GM12878 (cell line): Measurements from ENCODE around the gene EPB41L2. TPM values are rescaled to one million over a fixed set of nuclear protein-coding genes. Genes with fewer than 3 reads are reported as not detected.

Experiments
- ATAC-seq: fragments of 200-7000 bp; cut with Tn5 transposase; 3 replicates; pipeline ENCODE4 v1.9.1; 2020; ENCODE audit warnings: mild to moderate bottlenecking, moderate library complexity
- BruUV-seq: library from RNA; stranded (reverse); fragments of 400-500 nt; replicated peaks from 2 replicates; lab custom pipeline; 2021; lab: Mats Ljungman, UMichigan
- CTCF ChIA-PET: fragments of 300-600 bp; sonication (Branson Sonifier 250); formaldehyde crosslinking; extraction: SDS; loops from one replicate; lab custom pipeline; 2021; ENCODE audit warnings: inconsistent platforms; lab: Yijun Ruan, JAX
- POLR2A ChIA-PET: fragments of 350-600 bp; formaldehyde crosslinking; extraction: SDS; loops from one replicate; lab custom pipeline; 2021; ENCODE audit warnings: inconsistent platforms; lab: Charles Lee
- RAD21 ChIA-PET: fragments of 300-600 bp; sonication (Branson Sonifier 250); formaldehyde crosslinking; loops from one replicate; lab custom pipeline; 2023; ENCODE audit warnings: antibody characterized with exemption; ENCODE audit not compliant: unreplicated experiment; lab: Charles Lee
- SMC1A ChIA-PET: fragments of 300-600 bp; sonication (Branson Sonifier 250); formaldehyde crosslinking; loops from one replicate; lab custom pipeline; 2023; ENCODE audit not compliant: unreplicated experiment, uncharacterized antibody; lab: Charles Lee
- DNase-seq: peaks from one replicate; pipeline ENCODE4 v3.0.0-alpha.2; 2011; ENCODE audit warnings: low read depth, low spot score
- FAIRE-seq: peaks from 3 replicates; lab custom pipeline; 2011; peaks lifted over from hg19 to GRCh38; lab: Jason Lieb, UNC
- H2AFZ ChIP-seq: 2 replicates; pipeline ENCODE4 v1.6.0; 2011; ENCODE audit warnings: low read depth, low read length, control low read depth; ENCODE audit not compliant: control insufficient read depth
- H3K27ac ChIP-seq: 2 replicates; pipeline ENCODE4 v1.5.1; 2011; ENCODE audit warnings: control low read depth; ENCODE audit not compliant: control insufficient read depth, insufficient read depth
- H3K27me3 ChIP-seq, 2 experiments: replicated peaks in 1 of 2; 2 replicates each; pipeline versions ENCODE4 v1.6.0 to v1.6.1; 2011; ENCODE audit warnings: low read length in 1 of 2; ENCODE audit not compliant: control insufficient read depth in 2 of 2, insufficient read depth in 2 of 2
- H3K36me3 ChIP-seq, 2 experiments: 2 replicates each; pipeline ENCODE4 v1.5.1; 2011; ENCODE audit warnings: low read length in 1 of 2; ENCODE audit not compliant: control insufficient read depth in 2 of 2, insufficient read depth in 2 of 2
- H3K4me1 ChIP-seq: 2 replicates; pipeline ENCODE4 v1.6.1; 2011; ENCODE audit warnings: mild to moderate bottlenecking, low read length, moderate library complexity, mixed read lengths; ENCODE audit not compliant: control insufficient read depth, insufficient read depth
- H3K4me2 ChIP-seq: 2 replicates; pipeline ENCODE4 v1.6.0; 2011; ENCODE audit warnings: control low read depth; ENCODE audit not compliant: control insufficient read depth, insufficient read depth
- H3K4me3 ChIP-seq: fragments of 200-600 bp; sonication (generic); 2 replicates; pipeline ENCODE4 v1.5.1; 2016
- H3K79me2 ChIP-seq: 2 replicates; pipeline ENCODE4 v1.6.0; 2011; ENCODE audit warnings: low read length; ENCODE audit not compliant: control insufficient read depth, insufficient read depth
- H3K9ac ChIP-seq: 2 replicates; pipeline ENCODE4 v1.8.0; 2011; ENCODE audit warnings: low read length, control low read depth, mixed read lengths; ENCODE audit not compliant: control insufficient read depth, insufficient read depth
- H3K9me3 ChIP-seq: replicated peaks from 3 replicates; pipeline ENCODE4 v1.5.1; 2011; ENCODE audit warnings: mild to moderate bottlenecking, low read length; ENCODE audit not compliant: control insufficient read depth, insufficient read depth
- H4K20me1 ChIP-seq: 2 replicates; pipeline ENCODE4 v1.6.0; 2011; ENCODE audit not compliant: control insufficient read depth, insufficient read depth
- BCL3 ChIP-seq: IDR thresholded peaks from 2 replicates; pipeline ENCODE4 v1.6.1; 2011; ENCODE audit warnings: borderline replicate concordance, low read depth, mild to moderate bottlenecking, moderate library complexity, low read length; ENCODE audit not compliant: insufficient read depth, poor library complexity, severe bottlenecking
- CEBPZ ChIP-seq: fragments of 150-350 bp; IDR thresholded peaks from 2 replicates; pipeline ENCODE4 v1.6.1; 2016; ENCODE audit warnings: low read depth, low read length
- ETV6 ChIP-seq, 2 experiments: fragments of 450-650 bp in 1 of 2; IDR thresholded peaks in 1 of 2; conservative IDR thresholded peaks in 1 of 2; 2 replicates each; pipeline ENCODE4 v1.6.1; 2014; ENCODE audit warnings: antibody characterized with exemption in 1 of 2, borderline replicate concordance in 1 of 2, low read depth in 1 of 2, mild to moderate bottlenecking in 1 of 2, moderate library complexity in 1 of 2
- FOXK2 ChIP-seq: fragments of 450-650 bp; IDR thresholded peaks from 2 replicates; pipeline ENCODE4 v1.6.1; 2017; ENCODE audit warnings: mild to moderate bottlenecking, moderate library complexity
- GATAD2B ChIP-seq: fragments of 450-650 bp; conservative IDR thresholded peaks from 2 replicates; pipeline ENCODE4 v1.6.1; 2017; ENCODE audit warnings: low read depth, mild to moderate bottlenecking, moderate library complexity
- LARP7 ChIP-seq: fragments of 450-650 bp; IDR thresholded peaks from 2 replicates; pipeline ENCODE4 v1.6.1; 2017; ENCODE audit warnings: mild to moderate bottlenecking
- MTA2 ChIP-seq: fragments of 450-650 bp; IDR thresholded peaks from 2 replicates; pipeline ENCODE4 v1.6.1; 2016; ENCODE audit warnings: low read depth, mild to moderate bottlenecking, moderate library complexity
- MTA3 ChIP-seq: IDR thresholded peaks from 2 replicates; pipeline ENCODE4 v1.6.1; 2012; ENCODE audit warnings: low read length, inconsistent platforms, borderline replicate concordance
- MXI1 ChIP-seq: fragments of 150-350 bp; IDR thresholded peaks from 2 replicates; pipeline ENCODE4 v1.6.1; 2011; ENCODE audit warnings: low read depth, mild to moderate bottlenecking, inconsistent platforms, low read length, improper control_type of control experiment
- NR2F1 ChIP-seq: fragments of 450-650 bp; conservative IDR thresholded peaks from 2 replicates; pipeline ENCODE4 v1.6.1; 2017; ENCODE audit warnings: mild to moderate bottlenecking
- SMAD1 ChIP-seq: fragments of 450-650 bp; IDR thresholded peaks from 2 replicates; pipeline ENCODE4 v1.6.1; 2018; ENCODE audit warnings: mild to moderate bottlenecking, low read depth; ENCODE audit not compliant: partially characterized antibody
- STAT1 ChIP-seq: fragments of 450-650 bp; conservative IDR thresholded peaks from 2 replicates; pipeline ENCODE4 v1.6.1; 2014; ENCODE audit warnings: antibody characterized with exemption, mild to moderate bottlenecking
- ZNF384 ChIP-seq: IDR thresholded peaks from 2 replicates; pipeline ENCODE4 v1.6.1; 2012; ENCODE audit warnings: low read depth, mild to moderate bottlenecking, low read length, improper control_type of control experiment, borderline replicate concordance
- WGBS: methylation state at CpG from one replicate; pipeline ENCODE4 v1.1.6; 2016; ENCODE audit warnings: low lambda C conversion rate; ENCODE audit not compliant: insufficient replicate concordance, insufficient coverage; ENCODE audit errors: missing lambda C conversion rate; 5-methylcytosine and 5-hydroxymethylcytosine counted together
- in situ Hi-C: fragments of 300-500 bp; cut with MboI; formaldehyde crosslinking; loops from 9 replicates; pipeline ENCODE4 v1.14.3; 2018; ENCODE audit warnings: mixed read lengths
- intact Hi-C: fragments of 100-400 bp; cut with micrococcal nuclease; formaldehyde crosslinking; loops from one replicate; pipeline ENCODE4 v1.14.2; 2022; ENCODE audit not compliant: unreplicated experiment
- polyA plus RNA-seq, 11 experiments: library from polyadenylated mRNA; depleted of rRNA in 4 of 11; unstranded in 6 of 11; stranded (reverse) in 5 of 11; fragments of >200 nt; fragmentation: Nextera tagmentation in 4 of 11; fragmentation: Illumina TruSeq in 1 of 11; extraction: Ambion mirVana in 4 of 11; extraction: Trizol in 1 of 11; gene quantifications; 1 replicate in 1 of 11; 2 replicates in 10 of 11; pipeline versions ENCODE4 v1.2.1 to v1.2.3, GENCODE V29; 2011 to 2016; ENCODE audit warnings: inconsistent platforms in 2 of 11, missing spikeins in 2 of 11, low read depth in 1 of 11
- total RNA-seq, 4 experiments: library from RNA; depleted of rRNA in 3 of 4; stranded (reverse); fragments of >200 nt in 3 of 4; fragmentation: Illumina TruSeq in 1 of 4; extraction: Trizol in 1 of 4; gene quantifications; 2 replicates each; pipeline versions ENCODE4 v1.2.1 to v1.2.3, GENCODE V29; 2013 to 2021
- TF ChIP-seq, protein P1 (sequence below): fragments of 450-650 bp; IDR thresholded peaks from 2 replicates; pipeline ENCODE4 v1.6.1; 2017; ENCODE audit warnings: low read depth, mild to moderate bottlenecking, moderate library complexity
- TF ChIP-seq, protein P2 (sequence below): IDR thresholded peaks from 2 replicates; pipeline ENCODE4 v1.6.1; 2011; ENCODE audit warnings: borderline replicate concordance, low read depth, mild to moderate bottlenecking, moderate library complexity, mixed read lengths, low read length; ENCODE audit not compliant: insufficient read depth; ENCODE audit errors: extremely low read length

EPB41L2 gene
- total and polyA plus RNA-seq, 10 of the 15 experiments (the other 5 are each of a cell fraction or from before 2014, with no cell fraction given), result 7.4 to 41.6 (median 19.0) TPM

DNA sequence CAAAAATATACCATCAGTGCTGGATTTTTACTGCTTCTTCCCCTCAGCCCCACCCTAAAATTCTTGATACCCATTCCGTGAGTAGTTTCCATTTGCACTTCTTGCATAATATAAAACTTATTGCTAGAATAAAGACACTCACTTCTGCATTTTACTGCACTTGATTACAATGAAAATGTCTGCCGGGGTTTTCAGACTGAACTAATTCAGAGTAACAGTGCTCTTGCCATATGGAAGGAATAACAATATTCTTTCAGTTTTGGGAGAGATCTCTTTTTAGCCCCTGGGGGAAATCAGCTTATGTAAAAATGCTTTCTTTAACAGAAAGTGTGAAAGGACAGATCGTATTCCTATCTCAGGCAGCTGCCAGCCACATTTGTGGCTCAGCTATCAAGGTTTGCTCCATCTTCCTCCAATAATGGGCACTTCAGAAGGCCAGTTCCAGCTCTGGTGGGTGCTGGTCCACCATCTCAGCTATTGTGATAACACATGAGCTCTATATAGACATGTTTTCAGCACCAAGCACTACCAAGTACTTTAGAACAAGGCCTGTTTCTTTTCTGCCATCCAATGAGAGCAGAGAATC is 226.9 kb downstream of the EPB41L2 start:
- no peak overlapping the region for H3K27ac ChIP-seq
- ChIA-PET POLR2A (no interaction called here), RAD21 (no interaction called here), SMC1A (interaction anchor here (0.6 to 1.4 kb wide), 3 partner anchors 64 to 910 kb away, joined by 3 to 5 read pairs (median 3); no protein-coding TSS in a partner anchor), CTCF (interaction anchor here (1.3 kb wide), 1 partner anchor 49 kb away, joined by 4 read pairs; no protein-coding TSS in a partner anchor)
- intact Hi-C loops (no loop called here), in situ Hi-C loops (no loop called here)
- 96% methylated on average over 3 of the region's 3 CpGs for WGBS
- H3K4me1 ChIP-seq, result no peaks in the 10 kb centered on the region
- FAIRE-seq (no peak), DNase-seq (no peak), ATAC-seq (no peak)
- no peak overlapping the region for H3K4me3 ChIP-seq
- no peaks in the 10 kb centered on the region for H3K27me3 ChIP-seq
- no TSS peak for BruUV-seq
- H3K4me2 ChIP-seq, result no peak overlapping the region
- H4K20me1 ChIP-seq, result no peaks in the 10 kb centered on the region
- H2AFZ ChIP-seq, result no peak overlapping the region
- TF ChIP-seq GATAD2B, result no peak
- TF ChIP-seq STAT1, result no peak
- no peak for TF ChIP-seq SMAD1
- no peak for TF ChIP-seq LARP7
- TF ChIP-seq CEBPZ, result no peak
- no peak for TF ChIP-seq ZNF384
- TF ChIP-seq, protein P1, sequence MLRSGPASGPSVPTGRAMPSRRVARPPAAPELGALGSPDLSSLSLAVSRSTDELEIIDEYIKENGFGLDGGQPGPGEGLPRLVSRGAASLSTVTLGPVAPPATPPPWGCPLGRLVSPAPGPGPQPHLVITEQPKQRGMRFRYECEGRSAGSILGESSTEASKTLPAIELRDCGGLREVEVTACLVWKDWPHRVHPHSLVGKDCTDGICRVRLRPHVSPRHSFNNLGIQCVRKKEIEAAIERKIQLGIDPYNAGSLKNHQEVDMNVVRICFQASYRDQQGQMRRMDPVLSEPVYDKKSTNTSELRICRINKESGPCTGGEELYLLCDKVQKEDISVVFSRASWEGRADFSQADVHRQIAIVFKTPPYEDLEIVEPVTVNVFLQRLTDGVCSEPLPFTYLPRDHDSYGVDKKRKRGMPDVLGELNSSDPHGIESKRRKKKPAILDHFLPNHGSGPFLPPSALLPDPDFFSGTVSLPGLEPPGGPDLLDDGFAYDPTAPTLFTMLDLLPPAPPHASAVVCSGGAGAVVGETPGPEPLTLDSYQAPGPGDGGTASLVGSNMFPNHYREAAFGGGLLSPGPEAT, result no peak
- no peak for TF ChIP-seq MTA2
- no peak for TF ChIP-seq FOXK2
- no peak for TF ChIP-seq BCL3
- no peak for TF ChIP-seq ETV6 (conservative IDR thresholded peaks at IDR 0.05 in 1 of 2, IDR thresholded peaks at IDR 0.05 in 1 of 2; ENCODE audit: borderline replicate concordance in 1 of 2, low read depth in 1 of 2)
- no peak for TF ChIP-seq MXI1
- TF ChIP-seq MTA3, result no peak
- TF ChIP-seq NR2F1, result no peak
- TF ChIP-seq, protein P2, sequence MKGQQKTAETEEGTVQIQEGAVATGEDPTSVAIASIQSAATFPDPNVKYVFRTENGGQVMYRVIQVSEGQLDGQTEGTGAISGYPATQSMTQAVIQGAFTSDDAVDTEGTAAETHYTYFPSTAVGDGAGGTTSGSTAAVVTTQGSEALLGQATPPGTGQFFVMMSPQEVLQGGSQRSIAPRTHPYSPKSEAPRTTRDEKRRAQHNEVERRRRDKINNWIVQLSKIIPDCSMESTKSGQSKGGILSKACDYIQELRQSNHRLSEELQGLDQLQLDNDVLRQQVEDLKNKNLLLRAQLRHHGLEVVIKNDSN, result no peak
- no peaks in the 10 kb centered on the region for H3K36me3 ChIP-seq
- no peaks in the 10 kb centered on the region for H3K79me2 ChIP-seq
- H3K9me3 ChIP-seq, result no peaks in the 10 kb centered on the region
- no peak overlapping the region for H3K9ac ChIP-seq
